Measurements from ENCODE around the gene ZBTB7C. TPM values are rescaled to one million over a fixed set of nuclear protein-coding genes. Genes with fewer than 3 reads are reported as not detected.
A peak's percentile ranks its signal among the peaks of the same experiment; 100 is the strongest.

Gene ZBTB7C
- total RNA-seq, 1 donor from 2014 or later = 0.99 TPM

- DNase-seq (ENCODE audit: low read depth) = peak; percentile 78
Observed at GRCh38 chr18:48022531-48023329, 386.5 kb downstream of the ZBTB7C start.

DNA sequence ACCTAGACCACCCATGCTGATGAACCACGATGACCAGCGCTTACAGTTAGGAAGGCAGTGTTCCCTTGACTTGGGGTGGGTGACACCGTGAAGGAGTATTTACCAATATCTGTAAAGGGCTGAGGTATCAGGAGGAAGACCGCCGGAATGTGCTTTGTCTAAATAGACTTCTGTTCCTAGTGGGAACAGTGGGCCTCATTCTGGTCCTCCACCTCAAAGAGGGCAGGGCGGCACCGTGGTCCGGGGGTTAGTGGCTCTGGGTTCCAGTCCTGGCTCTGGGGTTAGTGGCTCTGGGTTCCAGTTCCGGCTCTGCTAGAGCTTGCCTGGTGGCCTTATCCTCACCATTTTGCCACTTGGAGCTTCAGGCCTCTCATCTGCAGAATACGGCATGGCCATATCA is 387.2 kb downstream of the ZBTB7C start:
- DNase-seq (ENCODE audit: low read depth) = no peak

- DNase-seq (ENCODE audit: low read depth) = no peak
Observed at GRCh38 chr18:48021273-48021914, 387.8 kb downstream of the ZBTB7C start.

DNA sequence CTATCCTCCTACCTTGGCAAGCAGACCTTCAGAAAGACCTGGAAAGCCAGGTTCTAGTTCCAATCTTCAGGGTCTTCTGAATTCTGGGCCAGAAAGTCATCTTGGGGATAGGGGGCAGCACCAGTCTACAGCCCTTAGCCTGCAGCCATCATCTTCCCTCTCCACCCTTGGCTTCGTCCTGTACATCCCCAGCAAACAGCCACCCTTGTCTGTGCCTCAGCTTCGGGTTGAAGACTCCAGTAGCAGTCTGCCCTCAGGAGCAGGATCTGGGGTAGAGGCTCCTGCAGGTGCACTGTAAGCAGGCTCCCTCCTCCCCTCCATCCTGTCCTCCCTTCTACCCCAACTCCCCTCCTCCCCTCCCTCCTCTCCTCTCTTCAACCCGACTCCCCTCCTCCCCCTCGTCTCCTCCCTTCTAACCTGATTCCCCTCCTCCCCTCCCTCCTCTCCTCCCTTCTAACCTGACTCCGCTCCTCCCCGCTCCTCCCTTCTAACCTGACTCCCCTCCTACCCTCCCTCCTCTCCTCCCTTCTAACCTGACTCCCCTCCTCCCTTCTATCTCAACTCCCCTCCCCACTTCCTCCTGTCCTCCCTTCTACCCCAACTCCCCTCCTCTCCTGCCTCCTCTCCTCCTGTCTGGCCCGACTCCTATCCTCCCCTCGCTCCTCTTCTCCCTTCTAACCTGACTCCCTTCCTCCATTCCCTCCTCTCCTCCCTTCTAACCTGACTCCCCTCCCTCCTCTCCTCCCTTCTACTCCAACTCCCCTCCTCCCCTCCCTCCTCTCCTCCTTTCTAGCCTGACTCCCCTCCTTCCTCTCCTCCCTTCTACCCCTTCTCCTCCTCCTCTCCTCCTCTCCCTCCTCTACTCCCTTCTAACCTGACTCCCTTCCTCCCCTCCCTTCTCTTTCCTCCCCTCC is 388.6 kb downstream of the ZBTB7C start:
- DNase-seq (ENCODE audit: low read depth) = no peak

- no peak for DNase-seq (ENCODE audit: low read depth)
Observed at GRCh38 chr18:48019557-48020325, 389.4 kb downstream of the ZBTB7C start.

- DNase-seq (ENCODE audit: low read depth) = no peak
Observed at GRCh38 chr18:48018851-48019250, 390.3 kb downstream of the ZBTB7C start.

DNA sequence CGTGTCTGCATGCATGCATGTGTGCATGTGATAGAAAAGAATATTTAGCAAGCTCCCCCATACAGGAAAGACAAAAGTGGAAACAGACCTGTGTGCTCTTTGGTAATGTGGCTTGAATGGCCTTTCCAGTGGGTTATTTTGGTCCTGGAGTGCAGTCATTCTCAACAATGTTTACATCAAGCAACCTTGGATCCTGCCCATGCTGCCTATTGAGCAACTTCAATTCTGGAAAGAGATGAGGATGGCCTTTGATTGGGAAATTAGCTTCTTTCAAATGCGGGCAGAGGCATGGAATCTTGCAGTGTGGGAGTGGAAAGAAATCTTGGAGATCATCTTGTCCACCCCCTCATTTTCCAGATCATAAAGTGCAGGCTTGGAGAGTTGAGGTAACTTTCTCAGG is 391.5 kb downstream of the ZBTB7C start:
- peak; percentile 58 for DNase-seq (ENCODE audit: low read depth)

DNA sequence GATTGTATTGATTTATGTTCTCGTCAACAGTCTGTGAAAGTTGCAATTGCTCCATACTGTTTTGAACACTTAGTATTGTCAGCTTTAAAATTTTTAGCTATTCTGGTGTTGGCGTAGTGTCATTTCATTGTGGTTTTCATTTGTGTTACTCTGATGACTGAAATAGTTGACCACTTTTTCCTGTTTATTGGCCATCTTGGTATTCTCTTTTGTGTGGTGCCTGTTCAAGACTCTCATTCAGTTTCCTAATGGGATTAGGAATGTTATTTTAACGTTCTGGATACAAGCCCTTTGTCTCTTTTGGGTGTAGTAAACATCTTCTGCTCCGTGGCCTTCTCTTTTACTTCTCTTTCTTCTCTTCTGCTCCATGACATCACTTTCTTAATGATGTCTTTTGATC is 396.0 kb downstream of the ZBTB7C start:
- DNase-seq (ENCODE audit: low read depth) = no peak

DNA sequence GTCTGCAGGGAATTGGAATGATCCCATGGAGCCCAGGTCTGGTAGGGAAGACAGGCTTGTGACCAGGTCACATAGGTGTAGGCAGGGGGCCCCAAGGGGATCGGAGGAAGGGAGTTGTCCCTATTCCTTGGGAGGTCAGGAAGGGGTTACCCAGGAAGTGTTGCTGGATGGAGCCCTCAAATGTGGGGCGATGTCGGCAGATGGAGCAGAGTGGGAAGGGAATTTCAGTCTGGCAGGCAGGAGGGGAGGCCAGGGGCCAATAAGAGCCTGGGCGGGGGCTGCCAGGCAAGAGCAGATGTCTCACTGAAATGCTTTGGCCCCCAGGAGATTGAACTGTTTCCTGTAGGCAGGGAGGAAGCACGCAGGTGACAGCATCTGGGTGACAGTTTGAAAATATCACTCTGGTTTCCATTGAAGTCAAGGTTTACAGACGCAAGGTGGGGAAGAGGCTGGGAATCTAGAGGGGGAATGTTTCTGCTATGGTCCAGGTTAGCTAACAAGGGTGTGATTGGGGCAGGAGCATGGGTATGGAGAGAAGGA is 397.2 kb downstream of the ZBTB7C start:
- no peak for DNase-seq (ENCODE audit: low read depth)

GRCh38 chr18:48010264-48010663 is 398.9 kb downstream of the ZBTB7C start:
- DNase-seq (ENCODE audit: low read depth) = no peak

DNA sequence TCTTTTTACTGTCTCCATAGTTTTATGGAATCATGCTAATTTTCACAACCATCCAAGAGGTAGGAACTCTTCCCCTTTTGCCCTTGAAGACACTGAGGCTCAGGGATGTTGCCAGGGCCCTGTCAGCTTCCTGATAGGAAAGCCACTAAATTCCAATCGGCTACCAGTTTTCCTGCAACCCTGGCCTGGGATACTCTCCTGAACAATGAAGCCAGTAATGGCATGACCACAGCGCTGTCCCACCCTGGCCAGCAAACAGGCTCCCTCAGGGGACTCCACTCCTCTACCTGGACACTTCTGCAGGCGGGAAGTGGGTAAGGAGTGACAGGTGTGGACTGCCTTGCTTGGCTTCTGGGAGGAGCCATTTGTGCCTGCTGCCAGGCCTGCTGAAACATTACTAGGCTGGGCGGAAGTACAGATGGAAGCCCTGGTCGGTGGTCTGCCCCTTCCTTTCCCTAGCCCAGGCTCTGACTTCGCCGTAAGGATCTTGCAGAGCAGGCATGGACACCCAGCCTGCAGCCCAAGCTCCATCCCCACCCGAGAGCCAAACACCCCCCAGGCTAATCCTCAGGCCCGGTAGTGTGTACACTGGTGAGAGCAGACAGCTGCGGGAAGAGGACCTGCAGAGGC is 400.0 kb downstream of the ZBTB7C start:
- no peak for DNase-seq (ENCODE audit: low read depth)

- DNase-seq (ENCODE audit: low read depth) = peak; percentile 15
Observed at GRCh38 chr18:48007955-48008701, 401.1 kb downstream of the ZBTB7C start.

DNA sequence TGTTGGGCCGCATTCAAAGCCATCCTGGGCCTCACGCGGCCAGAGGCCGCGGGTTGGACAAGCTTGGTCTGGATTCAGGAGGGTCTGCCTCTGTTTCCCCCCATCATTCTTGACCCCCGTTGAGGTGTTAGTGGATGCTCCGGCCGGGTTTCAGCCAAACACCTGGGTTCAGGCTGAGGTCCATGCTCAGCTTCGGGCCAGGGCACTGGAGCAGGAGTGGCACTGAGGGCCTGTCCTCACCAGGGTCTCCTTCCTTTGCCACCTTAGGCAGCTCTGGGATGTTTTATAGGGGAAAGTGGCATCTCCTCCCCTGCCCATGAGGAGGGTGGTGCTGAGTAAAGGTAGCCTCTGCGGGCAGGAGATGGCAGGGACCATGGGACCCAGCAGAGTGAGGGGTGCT is 401.8 kb downstream of the ZBTB7C start:
- DNase-seq (ENCODE audit: low read depth) = no peak

DNA sequence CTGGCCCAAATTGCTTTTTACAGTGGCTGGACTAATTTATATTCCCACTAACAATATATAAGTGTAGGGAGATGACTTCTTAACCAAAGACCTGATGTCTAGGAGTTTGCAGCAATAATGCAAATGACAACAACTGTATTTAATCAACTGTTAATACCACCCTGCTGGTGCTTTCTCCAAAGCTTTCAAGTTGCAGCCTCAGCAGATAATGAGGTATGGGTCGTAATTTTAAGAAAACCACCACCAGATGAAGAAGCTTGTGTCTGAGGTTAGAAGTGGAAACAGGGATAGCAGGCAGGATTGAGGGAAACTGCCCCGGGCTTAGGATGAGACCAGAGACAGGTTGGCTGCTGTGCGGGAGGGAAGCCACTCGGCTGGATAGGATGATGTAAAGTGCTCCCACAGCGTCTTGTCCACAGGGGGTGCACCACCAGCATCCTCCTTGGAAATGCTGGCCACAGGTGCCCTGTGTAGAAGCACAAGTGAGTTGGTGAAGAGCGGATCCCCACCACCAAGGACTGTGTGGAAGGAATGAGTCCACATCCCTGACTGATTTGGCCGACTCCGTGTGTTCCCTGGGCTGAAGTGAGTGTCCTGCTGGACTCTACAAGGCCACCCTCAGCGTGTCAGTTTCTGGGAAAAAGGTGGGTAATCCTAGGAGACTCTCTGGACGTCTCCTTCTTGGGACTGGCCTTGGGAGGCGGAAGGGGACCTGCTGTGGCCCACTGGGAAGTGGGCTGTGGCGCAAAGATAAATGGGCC is 402.6 kb downstream of the ZBTB7C start:
- DNase-seq (ENCODE audit: low read depth) = no peak

- DNase-seq (ENCODE audit: low read depth) = peak; percentile 18
Observed at GRCh38 chr18:48004577-48004976, 404.6 kb downstream of the ZBTB7C start.

DNA sequence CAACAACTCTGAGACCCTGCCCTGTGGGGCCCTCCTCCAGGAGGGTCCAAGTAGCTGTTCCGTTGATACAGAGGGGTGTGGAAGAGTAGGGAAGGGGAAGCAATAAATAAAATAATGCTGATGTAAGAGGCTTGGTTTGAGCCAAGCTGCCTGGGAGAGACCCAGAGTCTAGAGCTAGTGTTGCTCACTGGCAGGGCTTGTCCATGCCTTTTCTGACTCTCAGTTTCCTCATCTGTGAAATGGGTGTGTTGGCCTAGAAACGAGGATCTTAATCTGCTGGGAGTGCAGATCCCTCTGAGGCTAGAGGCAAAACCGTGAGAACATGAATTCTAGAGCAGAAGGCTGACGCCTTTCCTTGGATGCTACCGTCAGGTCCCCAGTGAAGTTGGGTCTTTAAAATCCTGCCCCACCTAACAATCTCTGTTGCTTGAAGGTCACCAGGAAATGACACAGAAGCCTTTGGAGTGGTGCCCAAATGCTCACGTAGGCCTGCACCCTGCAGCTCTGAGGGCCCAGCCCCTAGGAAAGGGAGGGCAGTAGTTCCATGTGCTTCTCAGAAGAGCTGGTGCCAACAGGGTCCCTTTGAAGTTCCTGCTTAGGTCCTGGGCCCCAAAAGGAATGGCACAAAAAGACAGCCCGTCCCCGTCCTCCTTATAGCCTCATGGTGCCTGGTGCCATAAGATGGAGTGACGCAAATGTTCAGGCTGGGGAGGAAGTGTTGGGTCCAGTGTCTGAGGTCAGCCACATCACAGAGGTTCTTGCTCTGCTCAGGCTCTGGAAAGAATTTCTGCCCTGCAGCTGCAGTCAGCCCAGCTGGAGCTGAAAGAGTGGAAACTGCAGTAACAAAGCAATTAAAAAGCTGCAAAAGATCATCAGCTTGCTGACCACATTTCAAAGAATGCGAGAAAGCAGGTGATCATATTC is 405.5 kb downstream of the ZBTB7C start:
- DNase-seq (ENCODE audit: low read depth) = peak; percentile 96

DNA sequence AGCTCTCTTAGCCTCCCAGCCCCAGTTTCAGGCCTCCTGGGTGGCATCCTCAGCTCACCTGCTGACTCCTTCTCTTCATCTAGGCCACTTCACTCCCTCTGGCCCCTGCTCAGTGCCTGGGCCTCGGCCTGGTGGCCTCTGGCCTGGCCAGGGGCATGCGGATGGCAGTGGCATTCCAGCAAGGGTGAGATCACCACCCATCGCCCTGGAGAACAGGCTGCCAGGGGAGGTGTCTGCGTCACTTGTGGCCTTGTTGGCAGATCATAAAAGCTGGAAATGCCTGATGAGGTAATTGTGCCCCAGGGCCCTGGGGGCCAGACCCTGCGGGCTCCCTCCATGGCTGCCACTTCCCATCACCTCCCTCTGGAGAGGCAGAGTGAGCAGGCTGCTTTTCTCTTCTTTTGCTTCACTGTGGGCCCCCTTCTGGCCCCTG is 406.2 kb downstream of the ZBTB7C start:
- peak; percentile 96 for DNase-seq (ENCODE audit: low read depth)

GRCh38 chr18:48000701-48001100 is 408.5 kb downstream of the ZBTB7C start:
- DNase-seq (ENCODE audit: low read depth) = no peak
